Stimulated activated CD4-positive, alpha-beta T cell treated with anti-CD3 and anti-CD28 coated beads, TNF-alpha, amount 100 ng/mL, for 1 hour (primary cell): ENCODE measurements around the gene P2RY6.

Experiments
- DNase-seq, 3 donors: peaks; one replicate each; pipeline ENCODE4 v3.0.0-alpha.2; 2020; ENCODE audit warnings: low read depth in 3 of 3, low spot score in 1 of 3

The P2RY6 gene

DNA sequence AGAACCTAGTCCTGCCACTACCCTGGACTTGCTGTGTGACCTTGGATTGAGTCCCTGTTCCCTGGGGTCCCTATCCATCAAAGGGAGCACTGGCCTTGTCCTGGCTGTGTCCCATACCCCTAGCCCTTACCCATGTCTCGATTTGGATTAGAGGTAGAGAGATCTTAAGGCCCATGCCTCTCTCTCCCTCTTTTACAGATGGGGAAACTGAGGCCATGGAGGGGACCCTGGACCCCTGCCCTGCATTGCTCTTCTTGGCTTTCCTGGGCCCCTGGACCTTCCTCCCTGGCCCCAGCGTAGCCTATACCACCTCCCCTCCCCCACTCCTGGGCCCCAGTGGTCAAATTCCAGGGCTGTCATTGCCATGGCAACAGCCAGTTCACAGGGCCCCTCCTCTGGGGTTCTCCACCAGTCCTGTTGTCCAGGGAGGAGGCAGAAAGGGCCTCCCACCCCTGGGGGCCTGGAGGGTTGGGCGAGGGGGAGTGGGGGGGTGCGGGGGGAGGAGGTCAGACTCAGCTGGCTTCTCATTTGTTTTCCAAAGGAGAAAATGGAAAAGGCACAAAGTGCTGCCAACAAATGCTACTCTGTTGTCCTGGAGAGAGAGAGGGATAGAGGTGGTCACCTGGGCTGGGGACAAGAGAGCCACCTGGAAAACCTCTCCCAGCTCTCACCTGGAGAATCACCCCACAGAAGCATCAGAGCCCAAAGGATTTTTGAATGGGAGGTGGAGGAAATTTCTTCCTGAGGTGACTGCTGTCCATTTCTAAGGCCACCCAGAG is 59.2 kb downstream of the P2RY6 start:
- DNase-seq, result no peak

DNA sequence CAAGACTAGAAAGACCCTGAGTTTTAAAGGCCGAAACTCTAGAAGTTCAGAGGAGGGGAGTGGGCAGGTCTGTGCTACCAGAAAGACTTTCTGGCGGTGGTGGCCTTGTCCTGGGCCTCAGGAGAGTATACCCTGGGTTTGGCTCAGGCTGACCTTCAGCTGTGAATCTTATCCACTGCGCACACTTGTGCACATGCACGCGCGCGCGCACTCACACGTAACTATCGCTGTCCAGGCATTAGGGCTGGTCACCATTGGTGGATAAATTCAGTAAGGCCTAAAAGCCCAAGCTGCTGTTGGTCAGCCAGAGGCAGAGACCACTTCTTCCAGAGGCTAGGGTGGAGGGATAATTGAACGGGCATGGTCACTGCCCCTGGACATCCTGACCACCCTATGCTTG is 61.0 kb downstream of the P2RY6 start:
- DNase-seq, result no peak

DNA sequence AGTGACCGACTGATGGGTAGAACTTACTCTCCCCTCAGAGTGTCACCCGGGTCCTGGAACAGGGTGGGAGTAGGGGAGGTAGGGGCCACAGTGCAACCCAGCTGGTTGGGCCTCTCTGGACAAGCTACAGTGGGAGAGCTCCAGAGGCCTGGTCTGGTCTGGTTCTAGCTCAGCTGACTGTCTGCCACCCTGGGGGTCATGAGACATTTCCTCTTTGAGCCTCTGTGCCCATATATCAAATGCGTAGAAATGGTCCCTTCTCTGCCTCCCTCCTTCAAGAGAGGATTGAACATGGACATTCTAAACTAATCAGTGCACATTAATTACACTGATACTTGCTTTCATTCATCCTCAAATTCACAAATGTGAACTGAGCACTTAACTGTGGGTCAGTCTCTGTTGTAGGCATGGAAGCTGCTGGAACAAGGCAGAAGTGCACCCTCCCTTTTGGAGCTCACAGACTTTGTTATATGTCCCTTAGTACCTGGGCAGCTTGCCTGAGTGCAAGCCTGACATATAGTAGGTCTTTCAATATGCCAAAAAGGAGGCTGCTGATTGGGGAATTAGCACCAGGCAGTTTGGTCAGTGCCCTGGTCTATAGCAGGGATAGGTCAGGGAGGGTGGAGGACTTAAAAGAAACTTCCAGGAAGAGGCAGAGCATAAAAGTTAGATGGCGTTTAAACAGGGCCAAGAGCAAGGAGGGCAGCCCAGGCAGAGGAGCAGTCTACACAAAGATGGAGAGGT is 61.7 kb downstream of the P2RY6 start:
- no peak for DNase-seq

DNA sequence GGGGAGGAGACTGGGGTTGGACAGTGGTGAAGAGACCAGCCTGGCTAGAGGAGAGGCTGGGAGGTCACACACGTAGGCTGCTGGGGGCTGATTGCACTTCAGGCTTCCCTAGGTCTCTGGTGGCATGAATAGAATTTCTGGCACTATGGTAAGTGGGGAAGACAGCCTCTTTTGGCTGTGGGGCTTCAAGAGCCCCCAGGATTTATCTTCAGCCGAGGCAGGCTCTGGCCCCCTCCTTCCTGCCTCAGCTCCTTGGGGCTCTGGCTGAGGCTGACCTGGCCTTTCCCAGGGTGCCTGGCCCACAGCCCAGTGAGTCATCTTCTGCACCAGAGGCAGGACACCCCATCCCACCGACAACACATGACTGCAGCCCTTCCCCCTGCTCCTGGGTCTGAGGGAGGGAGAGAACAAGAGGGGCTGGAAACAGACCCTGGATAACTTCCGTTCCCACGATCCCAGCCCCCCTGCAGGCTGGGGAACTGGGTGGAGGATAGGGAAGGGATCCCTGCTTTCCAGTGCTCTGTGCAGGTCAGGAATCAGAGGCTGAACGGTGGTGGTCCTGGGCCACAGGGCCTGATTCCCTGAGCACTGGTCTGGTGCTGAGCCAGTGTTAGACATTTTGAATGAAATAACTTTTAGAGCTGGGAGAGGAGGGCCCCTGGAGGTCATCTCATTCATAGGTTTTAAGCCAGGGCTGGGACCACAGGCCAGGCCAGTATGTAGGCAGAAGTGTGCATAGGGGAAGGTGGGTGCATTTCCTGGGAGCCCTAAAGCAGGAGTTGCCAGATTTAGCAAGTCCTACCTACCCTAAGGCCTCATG is 62.5 kb downstream of the P2RY6 start:
- no peak for DNase-seq

DNA sequence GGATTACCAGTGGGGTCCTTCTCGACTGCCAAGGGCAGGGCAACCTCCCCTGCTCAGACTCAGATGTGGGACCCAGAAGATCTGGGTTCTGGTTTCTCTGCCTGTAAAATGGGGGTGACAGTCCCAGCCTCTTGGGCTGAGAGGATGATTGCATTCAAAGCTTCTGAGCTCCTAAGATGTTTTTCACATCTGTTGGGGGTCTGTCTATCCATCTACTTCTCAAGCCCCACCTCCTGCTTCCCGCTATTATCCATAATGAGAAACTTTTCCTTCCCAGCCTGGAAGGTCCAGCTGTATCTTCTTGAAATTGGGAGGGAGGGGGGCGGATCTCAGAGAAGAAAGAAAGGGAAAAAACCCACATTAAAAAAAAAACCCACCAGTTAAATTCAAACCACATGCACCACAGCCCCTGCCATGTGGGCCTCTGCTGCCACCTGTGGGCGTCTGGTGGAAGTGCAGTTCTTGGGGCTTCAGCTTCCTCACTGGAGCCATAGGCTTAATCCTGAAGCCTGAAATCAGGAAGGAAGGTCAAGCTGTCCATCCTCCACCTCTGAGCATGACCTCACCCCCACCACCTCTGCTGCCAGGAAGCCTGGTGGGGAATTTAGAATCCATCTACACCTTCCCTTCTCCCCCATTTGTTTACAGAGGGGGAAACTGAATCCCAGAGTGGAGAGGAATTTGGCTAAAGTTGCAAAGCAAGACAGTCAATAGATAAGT is 63.2 kb downstream of the P2RY6 start:
- peak; percentile 34 to 76 (median 52) for DNase-seq

DNA sequence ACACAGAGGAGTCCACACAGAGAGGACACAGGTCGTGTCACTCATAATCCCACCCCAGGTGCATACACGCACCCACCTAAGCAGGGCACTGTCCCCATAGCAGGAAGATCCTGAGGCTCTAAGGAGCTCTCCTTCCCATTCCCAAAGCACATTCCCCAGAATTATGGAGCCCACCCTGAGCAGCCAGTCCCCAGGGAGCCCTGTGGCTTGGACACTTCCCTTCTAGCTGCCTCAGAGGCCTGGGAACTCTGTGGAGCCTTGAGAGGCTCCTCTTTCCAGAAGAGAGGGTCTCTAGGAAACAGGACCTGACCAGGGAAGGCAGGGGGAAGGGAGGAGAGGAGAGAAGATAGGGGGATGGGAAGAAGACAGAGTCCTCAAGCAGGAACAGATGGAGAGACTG is 65.7 kb downstream of the P2RY6 start:
- no peak for DNase-seq

DNA sequence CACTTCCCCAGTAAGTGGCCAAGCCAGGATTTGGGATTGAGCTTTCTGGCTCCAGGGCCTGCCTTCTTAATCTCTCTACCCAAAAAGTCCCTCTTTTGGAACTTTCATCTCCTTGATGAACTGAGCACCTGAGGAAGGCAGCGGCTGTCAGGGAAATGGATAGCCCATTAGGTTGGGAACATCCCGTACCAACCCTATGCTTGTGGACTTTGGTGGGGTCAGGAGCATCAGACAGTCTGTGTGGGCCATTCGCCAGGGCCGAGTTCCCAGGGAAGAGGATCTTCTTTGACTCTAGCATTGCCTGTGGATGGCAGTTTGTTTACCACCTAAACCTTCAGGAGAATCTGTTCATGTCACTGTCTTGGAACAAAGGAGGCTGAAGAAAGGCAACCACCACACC is 66.1 kb downstream of the P2RY6 start:
- no peak for DNase-seq

DNA sequence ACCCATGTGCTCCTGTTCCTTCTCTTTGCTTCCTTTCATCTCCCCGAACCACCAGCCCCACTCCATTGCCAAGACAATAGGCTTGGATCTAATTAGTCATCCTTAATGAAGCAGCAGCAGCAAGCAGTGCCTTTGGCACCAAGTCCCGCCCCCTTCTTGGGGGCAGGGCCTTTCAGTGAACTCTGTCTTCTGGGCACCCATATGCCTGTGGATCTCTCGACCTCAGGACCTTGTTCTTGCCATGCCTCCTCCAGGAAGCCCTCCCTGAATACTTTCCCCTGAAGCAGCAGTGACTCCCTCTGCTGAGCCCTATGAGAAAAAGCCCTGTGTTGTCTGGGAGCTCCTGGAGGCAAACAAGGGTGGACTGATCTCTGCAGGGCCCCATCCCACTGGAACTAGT is 68.0 kb downstream of the P2RY6 start:
- DNase-seq, result no peak

DNA sequence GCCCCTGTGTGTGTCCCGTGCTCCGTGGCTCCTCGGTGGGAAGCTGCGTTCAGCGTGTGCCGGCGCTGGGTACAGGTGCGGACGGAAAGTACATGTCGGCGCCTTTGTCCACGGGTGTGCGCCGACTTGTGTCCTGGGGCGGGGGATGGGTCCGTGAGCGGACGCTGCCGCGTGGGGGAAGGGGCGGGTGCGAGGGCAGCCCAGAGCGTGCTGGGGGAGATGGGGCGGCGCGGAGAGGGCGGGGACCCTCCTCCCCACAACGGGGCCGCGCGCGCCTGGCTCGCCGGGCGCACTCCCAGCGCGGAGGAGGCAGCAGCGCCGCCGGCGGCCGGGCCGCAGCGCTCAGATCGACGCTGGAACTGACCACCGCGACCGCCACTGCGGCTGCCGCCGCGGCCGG is 70.5 kb downstream of the P2RY6 start:
- no peak for DNase-seq

DNA sequence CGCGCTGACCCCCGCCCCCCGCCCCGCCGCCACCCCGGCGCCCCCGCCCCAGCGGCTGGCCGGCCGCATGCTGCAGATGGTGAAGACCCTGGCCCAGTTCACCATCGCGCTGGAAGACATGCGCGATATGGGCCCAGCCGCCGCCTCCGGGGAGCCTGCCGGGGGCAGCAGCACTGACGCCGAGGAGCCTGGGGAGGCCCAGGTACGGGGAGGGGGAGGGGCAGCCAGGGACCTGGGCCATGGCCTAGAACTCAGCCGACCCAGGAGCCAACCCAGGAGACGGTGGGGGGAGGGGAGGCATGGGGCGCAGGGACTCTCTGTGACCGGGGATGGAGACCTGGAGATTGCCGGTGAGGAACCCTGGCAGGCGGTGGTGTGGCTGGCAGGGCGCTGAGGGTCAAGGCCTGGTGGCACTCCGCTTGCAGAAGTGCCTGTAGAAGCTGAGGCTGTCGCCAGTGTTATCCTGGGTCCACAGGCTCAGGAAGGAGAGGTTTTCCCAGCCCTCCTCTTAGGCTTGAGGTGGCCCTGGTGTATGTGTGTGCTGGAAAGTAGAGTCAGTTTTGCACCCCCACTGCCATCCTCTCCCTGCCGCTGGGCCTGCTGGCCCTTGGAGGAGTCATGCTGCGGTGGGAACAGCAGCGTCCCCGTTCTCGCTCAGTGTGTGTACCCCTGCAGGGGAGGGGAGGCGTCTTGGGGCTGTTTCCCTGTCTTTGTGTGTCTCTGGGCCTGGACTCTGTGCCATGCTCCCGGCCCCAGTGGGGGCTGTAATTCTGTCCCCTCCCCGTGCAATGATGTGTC is 71.1 kb downstream of the P2RY6 start:
- DNase-seq, result no peak

DNA sequence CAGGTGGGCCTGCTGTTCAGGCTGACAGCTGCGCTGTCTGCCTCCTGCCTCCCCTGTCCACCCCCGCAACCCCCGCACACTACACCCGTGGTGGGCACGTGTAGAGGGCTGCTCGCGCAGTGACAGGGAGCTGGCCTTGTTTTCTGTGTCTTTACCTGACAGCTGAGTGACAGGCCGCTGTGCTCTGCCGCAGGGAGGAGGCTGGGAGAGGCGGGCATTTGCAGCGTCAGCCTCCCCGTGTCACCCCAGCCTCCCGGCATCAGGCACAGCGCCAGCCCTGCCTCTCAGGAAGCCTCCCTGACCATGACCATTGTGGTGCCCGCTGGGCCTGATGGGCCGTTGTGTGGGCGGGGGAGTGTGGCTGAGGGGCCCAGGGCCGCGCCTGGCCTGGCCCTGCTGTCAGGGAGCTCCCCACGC is 72.1 kb downstream of the P2RY6 start:
- DNase-seq, result no peak

DNA sequence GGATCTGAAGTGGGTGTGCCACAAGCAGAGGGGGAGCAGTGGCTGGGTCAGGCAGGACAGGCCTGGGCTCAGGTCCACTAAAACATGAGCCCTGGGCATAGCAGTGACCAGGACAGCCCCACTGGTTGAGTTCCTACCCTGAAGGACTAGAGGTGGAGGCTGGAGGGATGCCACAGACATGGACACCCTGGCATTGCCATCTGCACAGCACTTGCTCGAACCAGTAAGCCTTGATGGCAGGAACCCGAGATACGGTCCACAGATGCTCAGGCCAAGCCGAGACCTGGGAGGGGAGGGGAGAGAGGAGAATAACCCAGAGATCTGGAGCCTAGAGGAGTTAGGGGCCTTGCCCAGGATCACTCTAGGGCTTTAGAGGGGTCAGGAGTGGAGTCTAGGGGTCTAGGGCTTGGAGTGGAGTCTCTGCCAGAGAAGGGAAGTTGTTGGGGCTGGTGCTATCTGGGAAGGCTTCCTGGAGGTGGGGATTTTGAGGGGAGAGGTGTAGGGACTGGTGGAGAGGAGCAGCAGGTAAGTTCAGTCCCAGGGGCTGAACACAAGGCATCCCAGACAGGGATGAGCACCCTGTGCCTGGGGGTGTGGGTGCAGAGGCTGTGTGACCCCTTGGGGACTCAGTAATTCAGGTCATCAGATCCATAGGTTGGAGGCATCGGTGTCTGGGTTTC is 73.5 kb downstream of the P2RY6 start:
- DNase-seq, result no peak

DNA sequence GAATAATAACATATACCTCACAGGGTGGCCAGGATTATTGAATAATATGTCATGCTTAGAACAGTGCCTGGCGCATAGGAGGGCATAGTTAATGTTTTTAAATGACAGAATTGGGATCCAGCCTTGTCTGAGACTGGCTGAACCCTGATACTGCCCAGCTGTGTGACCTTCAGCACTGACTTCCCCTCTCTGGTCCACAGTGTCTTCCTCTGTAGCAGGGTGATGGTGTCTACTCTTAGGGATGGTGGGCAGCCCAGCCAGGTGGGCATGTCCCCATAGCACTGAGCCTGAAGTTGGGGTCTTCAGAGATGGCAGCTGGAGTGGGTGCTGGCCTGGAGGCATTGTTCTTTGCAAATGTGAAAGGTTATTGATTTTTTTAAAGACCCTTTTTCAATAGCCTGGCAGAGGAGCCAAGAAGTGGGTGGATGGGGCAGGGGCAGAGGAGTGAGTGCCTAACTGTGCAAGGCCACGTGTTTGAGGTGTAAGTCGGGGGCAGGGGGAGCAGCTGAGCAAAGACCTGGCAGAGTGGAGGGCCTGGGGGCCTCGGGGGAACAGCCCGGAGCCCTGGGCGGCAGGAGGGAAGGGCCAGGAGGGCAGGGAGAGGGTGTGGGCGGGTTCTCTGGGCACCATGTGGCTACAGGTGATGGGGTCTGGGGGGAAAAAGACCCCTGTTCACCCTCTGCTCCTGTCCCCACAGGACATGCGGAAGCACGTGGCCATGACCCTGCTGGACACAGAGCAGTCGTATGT is 74.2 kb downstream of the P2RY6 start:
- no peak for DNase-seq

DNA sequence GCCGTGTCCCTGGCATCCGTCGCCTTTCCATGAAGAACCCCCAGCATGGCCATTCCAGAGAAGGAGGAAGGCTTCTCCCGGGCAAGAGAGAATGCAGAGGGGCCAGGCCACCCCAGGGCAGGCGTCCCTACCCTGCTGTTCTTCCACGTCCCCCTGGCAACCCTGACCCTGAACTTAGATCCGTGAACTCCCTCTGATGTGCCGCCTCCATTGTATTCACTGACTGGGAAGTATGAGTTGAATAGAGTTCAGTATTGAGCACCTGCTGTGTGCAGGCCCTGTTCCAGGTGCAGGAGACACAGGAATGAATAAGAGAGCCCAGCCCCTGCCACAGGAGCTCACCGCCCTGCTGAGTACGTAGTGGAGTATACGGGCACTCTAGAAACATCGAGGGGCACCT is 74.9 kb downstream of the P2RY6 start:
- DNase-seq, result no peak
